ENCODE results near the gene RGS3. TPM values are rescaled to one million over a fixed set of nuclear protein-coding genes. Genes with fewer than 3 reads are reported as not detected.

The RGS3 gene
- total RNA-seq, 2 experiments from 2014 or later, result 51.0 to 51.5 TPM

DNA sequence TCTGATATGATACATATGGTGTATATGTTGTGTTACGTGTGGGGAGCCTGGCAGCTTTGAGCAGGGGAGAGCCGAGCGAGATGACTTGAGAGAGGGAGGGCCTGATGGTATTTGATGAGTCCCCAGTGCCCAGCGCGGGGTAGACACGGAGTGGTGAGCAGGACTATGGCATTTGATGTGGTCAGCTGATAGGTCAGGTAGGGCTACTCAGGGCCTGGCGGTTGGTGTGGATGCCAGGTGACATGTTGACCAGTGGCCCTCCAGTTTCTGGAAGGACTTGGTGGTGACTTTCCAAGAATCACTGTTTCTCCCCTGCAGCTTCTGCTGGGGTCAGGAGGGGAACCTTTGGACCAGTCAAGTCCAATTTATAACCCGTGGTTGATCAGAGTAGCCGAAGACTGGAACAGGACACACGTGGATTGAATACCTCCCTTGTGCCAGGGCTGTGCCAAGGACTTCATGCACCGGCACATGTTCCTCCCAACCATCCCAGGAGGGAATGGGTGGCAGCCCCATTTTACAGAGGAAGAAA lies 148.8 kb downstream of the RGS3 start:
- DNase-seq (no peak), ATAC-seq (no peak)
- no peak overlapping the region for H3K27ac Mint-ChIP-seq
- no peaks in the 10 kb centered on the region for H3K36me3 Mint-ChIP-seq (ENCODE audit: low read depth)
- POLR2A ChIA-PET, result interaction anchor here (0.6 kb wide), 1 partner anchor 10 kb away, joined by 3 read pairs; no protein-coding TSS in a partner anchor
- TF ChIP-seq, protein P1, sequence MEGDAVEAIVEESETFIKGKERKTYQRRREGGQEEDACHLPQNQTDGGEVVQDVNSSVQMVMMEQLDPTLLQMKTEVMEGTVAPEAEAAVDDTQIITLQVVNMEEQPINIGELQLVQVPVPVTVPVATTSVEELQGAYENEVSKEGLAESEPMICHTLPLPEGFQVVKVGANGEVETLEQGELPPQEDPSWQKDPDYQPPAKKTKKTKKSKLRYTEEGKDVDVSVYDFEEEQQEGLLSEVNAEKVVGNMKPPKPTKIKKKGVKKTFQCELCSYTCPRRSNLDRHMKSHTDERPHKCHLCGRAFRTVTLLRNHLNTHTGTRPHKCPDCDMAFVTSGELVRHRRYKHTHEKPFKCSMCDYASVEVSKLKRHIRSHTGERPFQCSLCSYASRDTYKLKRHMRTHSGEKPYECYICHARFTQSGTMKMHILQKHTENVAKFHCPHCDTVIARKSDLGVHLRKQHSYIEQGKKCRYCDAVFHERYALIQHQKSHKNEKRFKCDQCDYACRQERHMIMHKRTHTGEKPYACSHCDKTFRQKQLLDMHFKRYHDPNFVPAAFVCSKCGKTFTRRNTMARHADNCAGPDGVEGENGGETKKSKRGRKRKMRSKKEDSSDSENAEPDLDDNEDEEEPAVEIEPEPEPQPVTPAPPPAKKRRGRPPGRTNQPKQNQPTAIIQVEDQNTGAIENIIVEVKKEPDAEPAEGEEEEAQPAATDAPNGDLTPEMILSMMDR (IDR thresholded peaks at IDR 0.05), result no peak
- H3K4me3 Mint-ChIP-seq, result no peak overlapping the region
- H3K9me3 Mint-ChIP-seq, result no peaks in the 10 kb centered on the region
- intact Hi-C loops (cut with micrococcal nuclease), result no loop called here
- no peaks in the 10 kb centered on the region for H3K27me3 Mint-ChIP-seq
- CTCF ChIA-PET, result interaction anchor here (0.9 to 2.5 kb wide), 3 partner anchors 8 to 43 kb away, joined by 3 to 6 read pairs (median 5); no protein-coding TSS in a partner anchor
- peaks cover 26% of the 10 kb centered on the region for H3K4me1 Mint-ChIP-seq (ENCODE audit: low read depth)

- ATAC-seq (no peak), DNase-seq (no peak)
- no peak overlapping the region for H3K27ac Mint-ChIP-seq
- ChIA-PET CTCF (interaction anchor here (1.0 to 2.5 kb wide), 2 partner anchors 21 to 42 kb away, joined by 5 to 6 read pairs; no protein-coding TSS in a partner anchor), POLR2A (interaction anchor here (0.6 kb wide), 1 partner anchor 11 kb away, joined by 3 read pairs; no protein-coding TSS in a partner anchor)
- H3K9me3 Mint-ChIP-seq, result no peaks in the 10 kb centered on the region
- intact Hi-C loops (cut with micrococcal nuclease), result no loop called here
- TF ChIP-seq, protein P1 (IDR thresholded peaks at IDR 0.05), result no peak
- no peak overlapping the region for H3K4me3 Mint-ChIP-seq
- no peaks in the 10 kb centered on the region for H3K36me3 Mint-ChIP-seq (ENCODE audit: low read depth)
- H3K27me3 Mint-ChIP-seq, result no peaks in the 10 kb centered on the region
- H3K4me1 Mint-ChIP-seq (ENCODE audit: low read depth), result peaks cover 31% of the 10 kb centered on the region
Measured at GRCh38 chr9:113612828-113613227, 149.3 kb downstream of the RGS3 start.

- TF ChIP-seq, protein P1 (IDR thresholded peaks at IDR 0.05), result no peak
- Mint-ChIP-seq H3K4me3 (no peak overlapping the region), H3K27ac (peak overlapping the region; percentile 5), H3K4me1 (ENCODE audit: low read depth) (peaks cover 36% of the 10 kb centered on the region), H3K27me3 (peaks cover under 1% of the 10 kb centered on the region), H3K36me3 (ENCODE audit: low read depth) (no peaks in the 10 kb centered on the region), H3K9me3 (no peaks in the 10 kb centered on the region)
- CTCF ChIA-PET, result interaction anchor here (2.1 kb wide), 1 partner anchor 22 kb away, joined by 10 read pairs; no protein-coding TSS in a partner anchor
- POLR2A ChIA-PET, result interaction anchor here (1.0 kb wide), 2 partner anchors 10 to 12 kb away, joined by 4 to 5 read pairs; no protein-coding TSS in a partner anchor
- ATAC-seq (no peak), DNase-seq (no peak)
- intact Hi-C loops (cut with micrococcal nuclease), result no loop called here
Measured at GRCh38 chr9:113613815-113614413, 150.4 kb downstream of the RGS3 start.

- H3K9me3 Mint-ChIP-seq, result no peaks in the 10 kb centered on the region
- peak overlapping the region; percentile 74 for H3K27ac Mint-ChIP-seq
- peaks cover 6% of the 10 kb centered on the region for H3K27me3 Mint-ChIP-seq
- DNase-seq, result peak; percentile 63
- H3K4me1 Mint-ChIP-seq (ENCODE audit: low read depth), result peaks cover 46% of the 10 kb centered on the region
- H3K36me3 Mint-ChIP-seq (ENCODE audit: low read depth), result no peaks in the 10 kb centered on the region
- intact Hi-C loops (cut with micrococcal nuclease), result no loop called here
- ChIA-PET CTCF (interaction anchor here (1.1 to 3.1 kb wide), 3 partner anchors 13 to 41 kb away, joined by 3 to 14 read pairs (median 10); no protein-coding TSS in a partner anchor), POLR2A (interaction anchor here (1.0 to 1.2 kb wide), 3 partner anchors 9 to 14 kb away, joined by 4 to 5 read pairs (median 5); no protein-coding TSS in a partner anchor)
- peak; percentile 78 for ATAC-seq
- TF ChIP-seq, protein P1 (IDR thresholded peaks at IDR 0.05), result no peak
- peak overlapping the region; percentile 0 for H3K4me3 Mint-ChIP-seq
Measured at GRCh38 chr9:113614843-113615648, 151.5 kb downstream of the RGS3 start.

All from activated CD8-positive, alpha-beta T cell treated with anti-CD3 and anti-CD28 coated beads for 36 hours (primary cell).